Endothelial cell of umbilical vein (primary cell): ENCODE measurements around the gene FHOD3. TPM values are rescaled to one million over a fixed set of nuclear protein-coding genes. Genes with fewer than 3 reads are reported as not detected.

ENCODE experiments used
- BruUV-seq: library from RNA; stranded (reverse); fragments of 400-500 nt; replicated peaks from 2 replicates; lab custom pipeline; 2021; lab: Mats Ljungman, UMichigan
- CTCF ChIA-PET: fragments of 300-600, 350-600 bp; sonication (Branson Sonifier 250); formaldehyde crosslinking; loops from one replicate; lab custom pipeline; 2021; ENCODE audit warnings: antibody characterized with exemption, inconsistent platforms; lab: Charles Lee
- POLR2A ChIA-PET: fragments of 300-600, 350-600 bp; sonication (Branson Sonifier 250); formaldehyde crosslinking; loops from one replicate; lab custom pipeline; 2021; ENCODE audit warnings: antibody characterized with exemption, inconsistent platforms; lab: Charles Lee
- DNase-seq: peaks from one replicate; pipeline ENCODE4 v3.0.0-alpha.2; 2011; ENCODE audit warnings: low read depth, low spot score
- FAIRE-seq: peaks from 2 replicates; lab custom pipeline; 2011; peaks lifted over from hg19 to GRCh38; lab: Jason Lieb, UNC
- H2AFZ ChIP-seq: 2 replicates; pipeline ENCODE4 v1.6.0; 2012; ENCODE audit warnings: low read depth, low read length, control low read depth, inconsistent platforms
- H3K27ac ChIP-seq: 2 replicates; pipeline ENCODE4 v1.5.1; 2011; ENCODE audit warnings: low read depth, mild to moderate bottlenecking, control low read depth, low read length, moderate library complexity; ENCODE audit not compliant: insufficient read depth
- H3K27me3 ChIP-seq, 2 experiments: 2 replicates each; pipeline versions ENCODE4 v1.6.0 to v1.6.1; 2011; ENCODE audit warnings: low read length in 2 of 2, mixed read lengths in 1 of 2; ENCODE audit not compliant: control insufficient read depth in 2 of 2, insufficient read depth in 2 of 2
- H3K36me3 ChIP-seq, 2 experiments: 2 replicates in 1 of 2; 3 replicates in 1 of 2; pipeline ENCODE4 v1.5.1; 2011; ENCODE audit warnings: low read length in 2 of 2, mild to moderate bottlenecking in 1 of 2, moderate library complexity in 1 of 2; ENCODE audit not compliant: control insufficient read depth in 2 of 2, insufficient read depth in 2 of 2; ENCODE audit errors: extremely low read depth in 1 of 2
- H3K4me1 ChIP-seq: 3 replicates; pipeline ENCODE4 v1.5.1; 2011; ENCODE audit warnings: mild to moderate bottlenecking, low read length; ENCODE audit not compliant: control insufficient read depth, insufficient read depth; ENCODE audit errors: extremely low read depth
- H3K4me2 ChIP-seq: 2 replicates; pipeline ENCODE4 v1.6.1; 2011; ENCODE audit warnings: low read length, control low read depth, mixed read lengths; ENCODE audit not compliant: insufficient read depth
- H3K4me3 ChIP-seq, 3 experiments: fragments of 200-600 bp in 1 of 3; sonication (generic), shearing (Covaris generic) in 1 of 3; replicated peaks in 1 of 3; 2 replicates each; pipeline ENCODE4 v1.5.1; 2011 to 2016; ENCODE audit warnings: control low read depth in 3 of 3, low read length in 3 of 3, mild to moderate bottlenecking in 2 of 3, inconsistent platforms in 1 of 3, low read depth in 1 of 3, moderate library complexity in 1 of 3; ENCODE audit not compliant: insufficient read depth in 1 of 3
- H3K79me2 ChIP-seq: 2 replicates; pipeline ENCODE4 v1.6.0; 2012; ENCODE audit warnings: low read length, inconsistent platforms; ENCODE audit not compliant: control insufficient read depth, insufficient read depth
- H3K9ac ChIP-seq: replicated peaks from 2 replicates; pipeline ENCODE3; 2011; ENCODE audit warnings: low read length, control low read depth; ENCODE audit not compliant: insufficient read depth; ENCODE audit errors: extremely low read depth
- H3K9me1 ChIP-seq: replicated peaks from 3 replicates; pipeline ENCODE4 v1.6.0; 2011; ENCODE audit warnings: mild to moderate bottlenecking, low read length; ENCODE audit not compliant: control insufficient read depth, insufficient read depth; ENCODE audit errors: extremely low read depth
- H3K9me3 ChIP-seq: replicated peaks from 2 replicates; pipeline ENCODE4 v1.5.1; 2012; ENCODE audit warnings: low read length, inconsistent platforms; ENCODE audit not compliant: control insufficient read depth, insufficient read depth
- H4K20me1 ChIP-seq: replicated peaks from 2 replicates; pipeline ENCODE3; 2011; ENCODE audit warnings: mild to moderate bottlenecking, low read length; ENCODE audit not compliant: control insufficient read depth, insufficient read depth; ENCODE audit errors: extremely low read depth
- EZH2 ChIP-seq: IDR thresholded peaks from 2 replicates; pipeline ENCODE4 v1.6.1; 2012; ENCODE audit warnings: borderline replicate concordance, low read depth, mild to moderate bottlenecking, moderate library complexity, low read length, inconsistent platforms; ENCODE audit not compliant: severe bottlenecking
- FOS ChIP-seq: IDR thresholded peaks from 2 replicates; pipeline ENCODE4 v1.6.1; 2011; ENCODE audit warnings: mild to moderate bottlenecking, low read length, moderate library complexity, borderline replicate concordance; ENCODE audit not compliant: insufficient read depth
- GATA2 ChIP-seq: IDR thresholded peaks from 2 replicates; pipeline ENCODE4 v1.7.0; 2011; ENCODE audit warnings: low read depth, mild to moderate bottlenecking, moderate library complexity, mixed read lengths, low read length; ENCODE audit not compliant: insufficient read length, insufficient read depth
- JUN ChIP-seq: IDR thresholded peaks from 2 replicates; pipeline ENCODE4 v1.6.1; 2011; ENCODE audit warnings: borderline replicate concordance, low read depth; ENCODE audit not compliant: insufficient read length, insufficient read depth
- MAX ChIP-seq: IDR thresholded peaks from 2 replicates; pipeline ENCODE4 v1.6.1; 2011; ENCODE audit not compliant: insufficient read depth, insufficient read length
- MYC ChIP-seq: IDR thresholded peaks from one replicate; pipeline ENCODE4 v1.6.1; 2011; ENCODE audit warnings: mild to moderate bottlenecking, low read depth, low read length
- POLR2A ChIP-seq: IDR thresholded peaks from 2 replicates; pipeline ENCODE4 v1.6.1; 2012; ENCODE audit warnings: low read depth, mild to moderate bottlenecking, control low read depth, low read length
- POLR2AphosphoS5 ChIP-seq: IDR thresholded peaks from 2 replicates; pipeline ENCODE4 v1.6.1; 2012; ENCODE audit warnings: low read depth, mild to moderate bottlenecking, control low read depth, low read length, moderate library complexity; ENCODE audit not compliant: insufficient read depth
- dilution Hi-C: fragments of 300-500 bp; cut with MboI; formaldehyde crosslinking; loops from one replicate; pipeline ENCODE4 v1.15.0; 2019; ENCODE audit warnings: low sequenced_read_pairs; ENCODE audit not compliant: extremely low pct_ligation_motif_present
- intact Hi-C: fragments of 100-400 bp; cut with micrococcal nuclease; formaldehyde crosslinking; loops from one replicate; pipeline ENCODE4 v1.10.0; 2022
- polyA plus RNA-seq, 4 experiments: library from polyadenylated mRNA; depleted of rRNA in 3 of 4; stranded (reverse) in 3 of 4; unstranded in 1 of 4; fragments of >200 nt; gene quantifications; 2 replicates each; pipeline versions ENCODE4 v1.2.1 to v1.2.3, GENCODE V29; 2011 to 2012; ENCODE audit warnings: missing spikeins in 1 of 4
- total RNA-seq: library from RNA; stranded (reverse); gene quantifications from 2 replicates; pipeline ENCODE4 v1.2.3, GENCODE V29; 2021
- TF ChIP-seq, protein P1 (sequence below), 2 donors: IDR thresholded peaks; 1 replicate in 1 of 2; 2 replicates in 1 of 2; pipeline ENCODE4 v1.5.1; 2011; ENCODE audit warnings: low read length in 2 of 2, mild to moderate bottlenecking in 2 of 2, moderate library complexity in 2 of 2, control low read depth in 1 of 2, inconsistent platforms in 1 of 2, low read depth in 1 of 2; ENCODE audit not compliant: insufficient read depth in 1 of 2; ENCODE audit errors: extremely low read depth in 1 of 2

Gene FHOD3
- total and polyA plus RNA-seq, 2 donors (not counting 3 experiments of a cell fraction or from before 2014, with no cell fraction given): 0.06 to 1.5 TPM

DNA sequence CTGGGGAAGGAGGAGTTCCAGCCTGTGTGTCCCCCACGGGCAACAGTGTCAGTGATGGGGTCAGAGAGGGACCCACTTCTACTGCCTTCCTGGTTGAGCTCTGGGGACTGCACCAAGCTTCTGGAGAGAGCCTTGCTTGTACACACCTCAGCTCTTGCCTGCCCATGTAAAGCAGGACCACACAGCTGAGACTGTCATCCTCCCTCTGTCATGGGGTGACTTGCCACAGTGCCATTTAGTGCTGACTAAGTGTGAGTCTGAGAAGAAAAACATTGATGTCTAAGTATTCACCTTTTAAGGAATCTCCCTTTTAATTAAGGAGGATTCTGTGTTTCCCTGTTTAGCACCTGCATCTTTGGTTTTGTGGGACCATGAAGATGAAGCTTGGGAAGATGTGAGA, 159.1 kb downstream of the FHOD3 start:
- no peaks in the 10 kb centered on the region for H3K9me3 ChIP-seq
- no peaks in the 10 kb centered on the region for H3K27me3 ChIP-seq
- intact Hi-C loops: no loop called here
- no peak overlapping the region for H3K4me2 ChIP-seq
- no TSS peak for BruUV-seq
- no peak overlapping the region for H2AFZ ChIP-seq
- no peaks in the 10 kb centered on the region for H3K9me1 ChIP-seq
- dilution Hi-C loops: no loop called here
- FAIRE-seq (no peak), DNase-seq (no peak)
- H3K4me1 ChIP-seq: no peaks in the 10 kb centered on the region
- no peaks in the 10 kb centered on the region for H3K79me2 ChIP-seq
- no peak overlapping the region for H3K4me3 ChIP-seq
- ChIA-PET POLR2A (no interaction called here), CTCF (no interaction called here)
- H3K27ac ChIP-seq: no peak overlapping the region
- no peak for TF ChIP-seq POLR2A
- TF ChIP-seq, protein P1, sequence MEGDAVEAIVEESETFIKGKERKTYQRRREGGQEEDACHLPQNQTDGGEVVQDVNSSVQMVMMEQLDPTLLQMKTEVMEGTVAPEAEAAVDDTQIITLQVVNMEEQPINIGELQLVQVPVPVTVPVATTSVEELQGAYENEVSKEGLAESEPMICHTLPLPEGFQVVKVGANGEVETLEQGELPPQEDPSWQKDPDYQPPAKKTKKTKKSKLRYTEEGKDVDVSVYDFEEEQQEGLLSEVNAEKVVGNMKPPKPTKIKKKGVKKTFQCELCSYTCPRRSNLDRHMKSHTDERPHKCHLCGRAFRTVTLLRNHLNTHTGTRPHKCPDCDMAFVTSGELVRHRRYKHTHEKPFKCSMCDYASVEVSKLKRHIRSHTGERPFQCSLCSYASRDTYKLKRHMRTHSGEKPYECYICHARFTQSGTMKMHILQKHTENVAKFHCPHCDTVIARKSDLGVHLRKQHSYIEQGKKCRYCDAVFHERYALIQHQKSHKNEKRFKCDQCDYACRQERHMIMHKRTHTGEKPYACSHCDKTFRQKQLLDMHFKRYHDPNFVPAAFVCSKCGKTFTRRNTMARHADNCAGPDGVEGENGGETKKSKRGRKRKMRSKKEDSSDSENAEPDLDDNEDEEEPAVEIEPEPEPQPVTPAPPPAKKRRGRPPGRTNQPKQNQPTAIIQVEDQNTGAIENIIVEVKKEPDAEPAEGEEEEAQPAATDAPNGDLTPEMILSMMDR (IDR thresholded peaks at IDR 0.05; ENCODE audit: extremely low read depth in 1 of 2, insufficient read depth in 1 of 2, low read depth in 1 of 2, low read length in 2 of 2): no peak
- TF ChIP-seq GATA2: no peak
- TF ChIP-seq MYC: no peak
- TF ChIP-seq POLR2AphosphoS5: no peak
- TF ChIP-seq MAX: no peak
- TF ChIP-seq JUN: no peak
- TF ChIP-seq EZH2: no peak
- no peak for TF ChIP-seq FOS
- H4K20me1 ChIP-seq: no peaks in the 10 kb centered on the region
- no peaks in the 10 kb centered on the region for H3K36me3 ChIP-seq
- H3K9ac ChIP-seq: no peak overlapping the region
